Measurements from ENCODE around the gene ZNF770. TPM values are rescaled to one million over a fixed set of nuclear protein-coding genes. Genes with fewer than 3 reads are reported as not detected.

ZNF770 gene
- total and polyA plus RNA-seq, 10 of the 15 experiments (the other 5 are each of a cell fraction or from before 2014, with no cell fraction given): 1.8 to 118 (median 26.0) TPM

DNA sequence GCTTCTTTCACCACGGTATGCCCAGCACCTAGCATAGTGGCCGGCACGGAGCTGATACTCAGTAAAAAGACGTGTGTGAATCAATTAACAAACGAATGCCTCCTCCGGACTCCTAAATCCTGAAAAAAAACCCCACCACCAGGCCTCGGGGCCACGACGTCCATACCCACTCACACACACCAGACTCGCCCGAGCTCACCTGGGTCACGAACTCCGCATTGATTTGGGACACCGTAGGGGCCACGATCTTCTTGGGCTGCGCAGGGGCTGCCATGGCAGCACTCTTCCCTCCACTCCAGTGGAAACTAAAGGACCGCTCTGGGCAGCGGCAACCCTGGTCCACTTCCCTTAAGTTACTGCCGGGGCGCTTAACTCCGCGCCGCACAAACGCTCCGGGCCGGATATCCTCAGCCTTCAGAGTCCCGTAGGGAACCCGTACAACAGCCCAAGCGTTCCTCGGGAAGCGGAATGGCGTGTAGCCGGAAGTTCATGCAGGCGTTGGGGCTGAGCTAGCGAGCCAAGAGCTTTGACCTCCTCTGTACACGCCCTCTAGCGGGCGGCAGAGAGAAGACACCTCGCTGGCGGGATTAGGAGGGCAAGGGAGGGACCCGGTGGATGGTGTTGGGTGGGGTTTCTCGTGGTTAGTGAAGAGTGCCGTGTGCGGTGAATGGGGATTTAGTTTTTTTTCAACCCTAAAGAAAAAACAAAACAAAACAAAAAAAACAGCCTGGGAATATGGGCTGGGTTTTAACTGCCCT, 18.6 kb downstream of the ZNF770 start, which contains the start of gene AQR (continued):
- TF ChIP-seq E4F1 (IDR thresholded peaks at IDR 0.05; ENCODE audit: borderline replicate concordance, partially characterized antibody) (peak; percentile 63), ZBTB11 (CRISPR knock-in tag; IDR thresholded peaks at IDR 0.05) (peak; percentile 92), BACH1 (IDR thresholded peaks at IDR 0.05; ENCODE audit: borderline replicate concordance) (peak; percentile 27; the same call in 1 of the 2 replicates), RBBP5 (conservative IDR thresholded peaks at IDR 0.05) (0 out of 2 replicates have a peak, but pooled peaks have one; percentile 55), MTA3 (IDR thresholded peaks at IDR 0.05; ENCODE audit: borderline replicate concordance, low read length) (no peak), POLR2AphosphoS2 (IDR thresholded peaks at IDR 0.05; ENCODE audit: low read depth, low read length) (peak; percentile 92), HDGF (IDR thresholded peaks at IDR 0.05) (peak; percentile 63; the same call in 1 of the 2 replicates), NFIC (IDR thresholded peaks at IDR 0.05; ENCODE audit: low read depth, low read length) (no peak; the same call in 1 of the 2 replicates), POLR2AphosphoS5 (IDR thresholded peaks at IDR 0.05; ENCODE audit: low read length) (peak; percentile 96), RB1 (IDR thresholded peaks at IDR 0.05; ENCODE audit: borderline replicate concordance) (peak; percentile 93; the same call in 1 of the 2 replicates), CREM (IDR thresholded peaks at IDR 0.05; ENCODE audit: low read depth) (peak; percentile 97), TAF1 (IDR thresholded peaks at IDR 0.05; ENCODE audit: borderline replicate concordance, low read depth, low read length) (peak; percentile 95), RELA (IDR thresholded peaks at IDR 0.05; ENCODE audit: borderline replicate concordance, partially characterized antibody) (peak; percentile 88), CHD4 (IDR thresholded peaks at IDR 0.05) (no peak), PAX5 (IDR thresholded peaks at IDR 0.05; ENCODE audit: borderline replicate concordance, low read depth, low read length) (no peak)
- TF ChIP-seq, protein P1, sequence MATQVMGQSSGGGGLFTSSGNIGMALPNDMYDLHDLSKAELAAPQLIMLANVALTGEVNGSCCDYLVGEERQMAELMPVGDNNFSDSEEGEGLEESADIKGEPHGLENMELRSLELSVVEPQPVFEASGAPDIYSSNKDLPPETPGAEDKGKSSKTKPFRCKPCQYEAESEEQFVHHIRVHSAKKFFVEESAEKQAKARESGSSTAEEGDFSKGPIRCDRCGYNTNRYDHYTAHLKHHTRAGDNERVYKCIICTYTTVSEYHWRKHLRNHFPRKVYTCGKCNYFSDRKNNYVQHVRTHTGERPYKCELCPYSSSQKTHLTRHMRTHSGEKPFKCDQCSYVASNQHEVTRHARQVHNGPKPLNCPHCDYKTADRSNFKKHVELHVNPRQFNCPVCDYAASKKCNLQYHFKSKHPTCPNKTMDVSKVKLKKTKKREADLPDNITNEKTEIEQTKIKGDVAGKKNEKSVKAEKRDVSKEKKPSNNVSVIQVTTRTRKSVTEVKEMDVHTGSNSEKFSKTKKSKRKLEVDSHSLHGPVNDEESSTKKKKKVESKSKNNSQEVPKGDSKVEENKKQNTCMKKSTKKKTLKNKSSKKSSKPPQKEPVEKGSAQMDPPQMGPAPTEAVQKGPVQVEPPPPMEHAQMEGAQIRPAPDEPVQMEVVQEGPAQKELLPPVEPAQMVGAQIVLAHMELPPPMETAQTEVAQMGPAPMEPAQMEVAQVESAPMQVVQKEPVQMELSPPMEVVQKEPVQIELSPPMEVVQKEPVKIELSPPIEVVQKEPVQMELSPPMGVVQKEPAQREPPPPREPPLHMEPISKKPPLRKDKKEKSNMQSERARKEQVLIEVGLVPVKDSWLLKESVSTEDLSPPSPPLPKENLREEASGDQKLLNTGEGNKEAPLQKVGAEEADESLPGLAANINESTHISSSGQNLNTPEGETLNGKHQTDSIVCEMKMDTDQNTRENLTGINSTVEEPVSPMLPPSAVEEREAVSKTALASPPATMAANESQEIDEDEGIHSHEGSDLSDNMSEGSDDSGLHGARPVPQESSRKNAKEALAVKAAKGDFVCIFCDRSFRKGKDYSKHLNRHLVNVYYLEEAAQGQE (IDR thresholded peaks at IDR 0.05; ENCODE audit: low read depth, low read length): 0 out of 2 replicates have a peak, but pooled peaks have one; percentile 6
- TF ChIP-seq, protein P2, sequence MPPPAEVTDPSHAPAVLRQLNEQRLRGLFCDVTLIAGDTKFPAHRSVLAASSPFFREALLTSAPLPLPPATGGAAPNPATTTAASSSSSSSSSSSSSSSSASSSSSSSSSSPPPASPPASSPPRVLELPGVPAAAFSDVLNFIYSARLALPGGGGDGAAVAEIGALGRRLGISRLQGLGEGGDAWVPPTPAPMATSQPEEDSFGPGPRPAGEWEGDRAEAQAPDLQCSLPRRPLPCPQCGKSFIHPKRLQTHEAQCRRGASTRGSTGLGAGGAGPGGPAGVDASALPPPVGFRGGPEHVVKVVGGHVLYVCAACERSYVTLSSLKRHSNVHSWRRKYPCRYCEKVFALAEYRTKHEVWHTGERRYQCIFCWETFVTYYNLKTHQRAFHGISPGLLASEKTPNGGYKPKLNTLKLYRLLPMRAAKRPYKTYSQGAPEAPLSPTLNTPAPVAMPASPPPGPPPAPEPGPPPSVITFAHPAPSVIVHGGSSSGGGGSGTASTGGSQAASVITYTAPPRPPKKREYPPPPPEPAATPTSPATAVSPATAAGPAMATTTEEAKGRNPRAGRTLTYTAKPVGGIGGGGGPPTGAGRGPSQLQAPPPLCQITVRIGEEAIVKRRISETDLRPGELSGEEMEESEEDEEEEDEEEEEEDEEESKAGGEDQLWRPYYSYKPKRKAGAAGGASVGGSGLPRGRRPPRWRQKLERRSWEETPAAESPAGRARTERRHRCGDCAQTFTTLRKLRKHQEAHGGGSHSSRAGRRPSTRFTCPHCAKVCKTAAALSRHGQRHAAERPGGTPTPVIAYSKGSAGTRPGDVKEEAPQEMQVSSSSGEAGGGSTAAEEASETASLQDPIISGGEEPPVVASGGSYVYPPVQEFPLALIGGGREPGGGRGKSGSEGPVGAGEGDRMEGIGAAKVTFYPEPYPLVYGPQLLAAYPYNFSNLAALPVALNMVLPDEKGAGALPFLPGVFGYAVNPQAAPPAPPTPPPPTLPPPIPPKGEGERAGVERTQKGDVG (CRISPR knock-in tag; IDR thresholded peaks at IDR 0.05): no peak

Measured in GM12878 (cell line).